ENCODE data around the gene LYST.

- TF ChIP-seq CTCF (IDR thresholded peaks at IDR 0.05) = no peak
- no peak for TF ChIP-seq POLR2A (IDR thresholded peaks at IDR 0.05)
These were observed 209.4 kb downstream of the LYST start for GRCh38 chr1:235657269-235657668.
